ENCODE results near the gene ZFYVE28. TPM values are rescaled to one million over a fixed set of nuclear protein-coding genes. Genes with fewer than 3 reads are reported as not detected.
A peak's percentile ranks its signal among the peaks of the same experiment; 100 is the strongest.

The ZFYVE28 gene
- total RNA-seq, 4 donors from 2014 or later = 20.6 to 153 (median 63.2) TPM

DNA sequence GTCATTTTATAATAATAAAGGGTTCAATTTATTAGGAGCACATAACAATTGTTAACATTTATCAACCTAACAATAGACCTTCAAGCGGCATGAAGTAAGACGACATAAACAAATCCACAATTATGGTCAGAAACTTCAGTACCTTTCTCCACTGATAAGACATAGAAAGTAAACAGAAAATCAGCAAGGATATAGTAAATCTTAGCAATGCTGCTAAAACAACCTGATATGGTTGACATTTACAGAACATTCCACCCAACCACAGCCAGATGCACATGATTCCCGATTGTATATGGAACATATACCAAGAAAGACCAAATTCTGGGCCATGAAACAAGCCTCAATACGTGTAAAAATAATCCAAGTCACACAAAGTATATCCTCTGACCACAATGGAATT lies 71.3 kb downstream of the ZFYVE28 start:
- no peak for DNase-seq
- Histone ChIP-seq H3K4me3 (no peak overlapping the region), H3K4me1 (no peaks in the 10 kb centered on the region), H3K27ac (no peak overlapping the region), H3K36me3 (peaks cover 0 to 2% (median 0%) of the 10 kb centered on the region in 3 donors), H3K9me3 (no peaks in the 10 kb centered on the region), H3K27me3 (no peaks in the 10 kb centered on the region)
- TF ChIP-seq POLR2A (IDR thresholded peaks at IDR 0.05) = no peak
- TF ChIP-seq, protein P1, sequence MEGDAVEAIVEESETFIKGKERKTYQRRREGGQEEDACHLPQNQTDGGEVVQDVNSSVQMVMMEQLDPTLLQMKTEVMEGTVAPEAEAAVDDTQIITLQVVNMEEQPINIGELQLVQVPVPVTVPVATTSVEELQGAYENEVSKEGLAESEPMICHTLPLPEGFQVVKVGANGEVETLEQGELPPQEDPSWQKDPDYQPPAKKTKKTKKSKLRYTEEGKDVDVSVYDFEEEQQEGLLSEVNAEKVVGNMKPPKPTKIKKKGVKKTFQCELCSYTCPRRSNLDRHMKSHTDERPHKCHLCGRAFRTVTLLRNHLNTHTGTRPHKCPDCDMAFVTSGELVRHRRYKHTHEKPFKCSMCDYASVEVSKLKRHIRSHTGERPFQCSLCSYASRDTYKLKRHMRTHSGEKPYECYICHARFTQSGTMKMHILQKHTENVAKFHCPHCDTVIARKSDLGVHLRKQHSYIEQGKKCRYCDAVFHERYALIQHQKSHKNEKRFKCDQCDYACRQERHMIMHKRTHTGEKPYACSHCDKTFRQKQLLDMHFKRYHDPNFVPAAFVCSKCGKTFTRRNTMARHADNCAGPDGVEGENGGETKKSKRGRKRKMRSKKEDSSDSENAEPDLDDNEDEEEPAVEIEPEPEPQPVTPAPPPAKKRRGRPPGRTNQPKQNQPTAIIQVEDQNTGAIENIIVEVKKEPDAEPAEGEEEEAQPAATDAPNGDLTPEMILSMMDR (IDR thresholded peaks at IDR 0.05) = no peak

GRCh38 chr4:2343476-2343875 lies 75.0 kb downstream of the ZFYVE28 start:
- TF ChIP-seq, protein P1 (IDR thresholded peaks at IDR 0.05) = no peak
- TF ChIP-seq POLR2A (IDR thresholded peaks at IDR 0.05) = no peak
- DNase-seq = no peak
- no peak overlapping the region for H3K27ac ChIP-seq
- H3K36me3 ChIP-seq = peaks cover 0 to 27% (median 0%) of the 10 kb centered on the region in 3 donors
- H3K9me3 ChIP-seq = no peaks in the 10 kb centered on the region
- no peak overlapping the region for H3K4me3 ChIP-seq
- H3K4me1 ChIP-seq = no peaks in the 10 kb centered on the region
- no peaks in the 10 kb centered on the region for H3K27me3 ChIP-seq

- TF ChIP-seq, protein P1 (IDR thresholded peaks at IDR 0.05) = no peak
- TF ChIP-seq POLR2A (IDR thresholded peaks at IDR 0.05) = no peak
- no peaks in the 10 kb centered on the region for H3K9me3 ChIP-seq
- no peaks in the 10 kb centered on the region for H3K27me3 ChIP-seq
- H3K4me3 ChIP-seq = no peak overlapping the region
- H3K4me1 ChIP-seq = no peaks in the 10 kb centered on the region
- peak; percentile 6 to 33 (median 32) for DNase-seq
- H3K36me3 ChIP-seq = peaks cover 0 to 39% (median 0%) of the 10 kb centered on the region in 3 donors
- no peak overlapping the region for H3K27ac ChIP-seq
Measured at GRCh38 chr4:2341911-2342652, 76.4 kb downstream of the ZFYVE28 start.

GRCh38 chr4:2341261-2341841 lies 77.1 kb downstream of the ZFYVE28 start:
- no peaks in the 10 kb centered on the region for H3K4me1 ChIP-seq
- no peak overlapping the region for H3K27ac ChIP-seq
- no peak for TF ChIP-seq POLR2A (IDR thresholded peaks at IDR 0.05)
- TF ChIP-seq, protein P1 (IDR thresholded peaks at IDR 0.05) = no peak
- DNase-seq = peak; percentile 12 to 41 (median 22)
- no peaks in the 10 kb centered on the region for H3K27me3 ChIP-seq
- H3K36me3 ChIP-seq = peaks cover 0 to 42% (median 0%) of the 10 kb centered on the region in 3 donors
- H3K9me3 ChIP-seq = no peaks in the 10 kb centered on the region
- H3K4me3 ChIP-seq = no peak overlapping the region

- Histone ChIP-seq H3K4me3 (no peak overlapping the region), H3K27ac (no peak overlapping the region), H3K36me3 (peaks cover 0 to 42% (median 0%) of the 10 kb centered on the region in 3 donors), H3K27me3 (no peaks in the 10 kb centered on the region), H3K4me1 (no peaks in the 10 kb centered on the region), H3K9me3 (no peaks in the 10 kb centered on the region)
- DNase-seq = peak in 2 of 3 donors; percentile 4 to 28
- no peak for TF ChIP-seq POLR2A (IDR thresholded peaks at IDR 0.05)
- TF ChIP-seq, protein P1 (IDR thresholded peaks at IDR 0.05) = no peak
Measured at GRCh38 chr4:2340272-2341061, 78.0 kb downstream of the ZFYVE28 start.

All from Peyer's patch (tissue), 4 donors.